IPS-NIHi7 (cell line): ENCODE results near the gene PTPN12.
"Not testable (repeated sequence)": the region's sequence is repeated elsewhere in the genome, so short reads cannot be mapped to it uniquely, and the experiment has no call there.

ENCODE experiments used
- DNase-seq: peaks from one replicate; pipeline ENCODE4 v3.0.0; 2012; ENCODE audit warnings: mixed read lengths; ENCODE audit errors: extremely low spot score

The PTPN12 gene

GRCh38 chr7:77579797-77580196, 42.7 kb downstream of the PTPN12 start:
- no peak for DNase-seq

GRCh38 chr7:77580762-77581350, 43.8 kb downstream of the PTPN12 start:
- DNase-seq: no peak

GRCh38 chr7:77587272-77587671, 50.2 kb downstream of the PTPN12 start:
- no peak for DNase-seq

- no peak for DNase-seq
These were observed 63.9 kb downstream of the PTPN12 start for GRCh38 chr7:77600952-77601351.

- no peak for DNase-seq
These were observed 69.5 kb downstream of the PTPN12 start for GRCh38 chr7:77606562-77606961.

- no peak for DNase-seq
These were observed 82.2 kb downstream of the PTPN12 start for GRCh38 chr7:77619314-77619713.

GRCh38 chr7:77626586-77627308, 89.7 kb downstream of the PTPN12 start:
- DNase-seq: no peak

- no peak for DNase-seq
These were observed 90.2 kb downstream of the PTPN12 start for GRCh38 chr7:77627309-77627676.

GRCh38 chr7:77629797-77630196, 92.7 kb downstream of the PTPN12 start:
- no peak for DNase-seq

- DNase-seq: no peak
These were observed 94.7 kb downstream of the PTPN12 start for GRCh38 chr7:77631820-77632219.

- DNase-seq: no peak
These were observed 107.7 kb downstream of the PTPN12 start for GRCh38 chr7:77644774-77645173.

- no peak for DNase-seq
These were observed 111.7 kb downstream of the PTPN12 start for GRCh38 chr7:77648742-77649338.

GRCh38 chr7:77649716-77650349, 112.7 kb downstream of the PTPN12 start:
- DNase-seq: no peak

- DNase-seq: peak; percentile 51
These were observed 114.6 kb downstream of the PTPN12 start for GRCh38 chr7:77651575-77652162.

GRCh38 chr7:77652826-77653225, 115.7 kb downstream of the PTPN12 start:
- not testable (repeated sequence) for DNase-seq

GRCh38 chr7:77653572-77653971, 116.5 kb downstream of the PTPN12 start:
- no peak for DNase-seq

- no peak for DNase-seq
These were observed 118.3 kb downstream of the PTPN12 start for GRCh38 chr7:77655356-77655755.

- no peak for DNase-seq
These were observed 118.9 kb downstream of the PTPN12 start for GRCh38 chr7:77655836-77656455.

GRCh38 chr7:77657427-77658224, 120.5 kb downstream of the PTPN12 start:
- peak; percentile 17 for DNase-seq

GRCh38 chr7:77658928-77659327, 121.8 kb downstream of the PTPN12 start:
- no peak for DNase-seq

GRCh38 chr7:77661816-77662215, 124.7 kb downstream of the PTPN12 start:
- DNase-seq: no peak
